ENCODE measurements around the gene ARHGAP27.
A peak's percentile ranks its signal among the peaks of the same experiment; 100 is the strongest.
"Not testable (repeated sequence)": the region's sequence is repeated elsewhere in the genome, so short reads cannot be mapped to it uniquely, and the experiment has no call there.

ARHGAP27 gene

GRCh38 chr17:45451131-45451530, 18.5 kb upstream of the ARHGAP27 start:
- TF ChIP-seq SPI1 (IDR thresholded peaks at IDR 0.05; ENCODE audit: low read depth, low read length): no peak
- TF ChIP-seq POU2F2 (IDR thresholded peaks at IDR 0.05; ENCODE audit: low read depth, low read length): no peak
- TF ChIP-seq PAX5 (IDR thresholded peaks at IDR 0.05; ENCODE audit: insufficient read depth, low read length, severe bottlenecking): no peak
- FAIRE-seq (no peak), DNase-seq (ENCODE audit: insufficient read length, low spot score) (no peak)

GRCh38 chr17:45449708-45450329, 17.1 kb upstream of the ARHGAP27 start:
- not testable (repeated sequence) for DNase-seq (ENCODE audit: insufficient read length, low spot score); FAIRE-seq

- FAIRE-seq; DNase-seq (ENCODE audit: insufficient read length, low spot score): not testable (repeated sequence)
Measured at GRCh38 chr17:45449260-45449659, 16.6 kb upstream of the ARHGAP27 start.

- FAIRE-seq: not testable (repeated sequence)
Measured at GRCh38 chr17:45448483-45448882, 15.8 kb upstream of the ARHGAP27 start.

GRCh38 chr17:45448066-45448465, 15.4 kb upstream of the ARHGAP27 start:
- not testable (repeated sequence) for FAIRE-seq; DNase-seq (ENCODE audit: insufficient read length, low spot score)

More at GRCh38 chr17:45448483-45448882, 15.8 kb upstream of the ARHGAP27 start:
- not testable (repeated sequence) for DNase-seq (ENCODE audit: insufficient read length, low spot score)

- not testable (repeated sequence) for DNase-seq (ENCODE audit: insufficient read length, low spot score); FAIRE-seq
Measured at GRCh38 chr17:45447650-45448049, 15.0 kb upstream of the ARHGAP27 start.

GRCh38 chr17:45446872-45447625, 14.4 kb upstream of the ARHGAP27 start:
- FAIRE-seq; DNase-seq (ENCODE audit: insufficient read length, low spot score): not testable (repeated sequence)

- peak; percentile 43 for FAIRE-seq
- not testable (repeated sequence) for DNase-seq (ENCODE audit: insufficient read length, low spot score)
Measured at GRCh38 chr17:45445901-45446743, 13.5 kb upstream of the ARHGAP27 start.

- peak; percentile 69 for FAIRE-seq
- DNase-seq (ENCODE audit: insufficient read length, low spot score): not testable (repeated sequence)
Measured at GRCh38 chr17:45444856-45445820, 12.5 kb upstream of the ARHGAP27 start.

GRCh38 chr17:45444301-45444700, 11.6 kb upstream of the ARHGAP27 start:
- not testable (repeated sequence) for DNase-seq (ENCODE audit: insufficient read length, low spot score); FAIRE-seq

- DNase-seq (ENCODE audit: insufficient read length, low spot score); FAIRE-seq: not testable (repeated sequence)
Measured at GRCh38 chr17:45443371-45444260, 10.9 kb upstream of the ARHGAP27 start.

Data from GM12891 (cell line).